Measurements from ENCODE around the gene HDAC11.

HDAC11 gene

GRCh38 chr3:13514639-13515435, 34.7 kb downstream of the HDAC11 start:
- no peaks in the 10 kb centered on the region for H3K9me3 ChIP-seq (ENCODE audit: low read depth, low read length)
- H3K4me3 ChIP-seq, result no peak overlapping the region
- TF ChIP-seq EZH2 (IDR thresholded peaks at IDR 0.05) (no peak), POLR2AphosphoS5 (IDR thresholded peaks at IDR 0.05; ENCODE audit: borderline replicate concordance, low read depth, low read length) (no peak), FOXP2 (optimal IDR thresholded peaks at IDR 0.05; ENCODE audit: control extremely low read depth, extremely low read length, insufficient read depth) (no peak)
- no peak overlapping the region for H3K27ac ChIP-seq
- no peak overlapping the region for H3K9ac ChIP-seq (ENCODE audit: insufficient read length)
- no peak for DNase-seq (ENCODE audit: low read depth, low spot score)
- H3K36me3 ChIP-seq (ENCODE audit: insufficient read depth, low read length), result no peaks in the 10 kb centered on the region

- Histone ChIP-seq H3K9ac (ENCODE audit: insufficient read length) (no peak overlapping the region), H3K9me3 (ENCODE audit: low read depth, low read length) (no peaks in the 10 kb centered on the region), H3K36me3 (ENCODE audit: insufficient read depth, low read length) (no peaks in the 10 kb centered on the region), H3K4me3 (no peak overlapping the region), H3K27ac (no peak overlapping the region)
- TF ChIP-seq FOXP2 (optimal IDR thresholded peaks at IDR 0.05; ENCODE audit: control extremely low read depth, extremely low read length, insufficient read depth) (no peak), EZH2 (IDR thresholded peaks at IDR 0.05) (no peak), POLR2AphosphoS5 (IDR thresholded peaks at IDR 0.05; ENCODE audit: borderline replicate concordance, low read depth, low read length) (no peak)
- no peak for DNase-seq (ENCODE audit: low read depth, low spot score)
Measured at GRCh38 chr3:13515786-13516759, 36.0 kb downstream of the HDAC11 start.

DNA sequence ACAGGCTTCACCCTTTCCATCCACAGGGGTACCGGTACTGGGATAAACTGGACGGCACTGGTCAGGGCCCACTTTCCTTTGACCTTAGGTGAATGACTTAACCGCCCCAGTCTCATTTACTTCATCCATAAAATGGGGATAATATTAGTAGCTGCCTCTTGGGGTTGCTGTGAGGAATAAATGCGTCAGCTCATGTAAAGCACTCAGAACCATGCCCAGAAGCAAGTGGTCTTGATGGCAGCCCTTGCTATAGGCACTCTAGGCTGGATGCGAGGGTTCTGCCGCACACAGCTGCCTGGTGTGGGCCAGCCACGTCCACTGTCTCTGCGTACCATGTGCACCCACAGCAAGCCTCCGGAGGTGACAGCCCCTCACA, 36.6 kb downstream of the HDAC11 start:
- no peak for DNase-seq (ENCODE audit: low read depth, low spot score)
- Histone ChIP-seq H3K4me3 (no peak overlapping the region), H3K27ac (no peak overlapping the region), H3K36me3 (ENCODE audit: insufficient read depth, low read length) (no peaks in the 10 kb centered on the region), H3K9me3 (ENCODE audit: low read depth, low read length) (no peaks in the 10 kb centered on the region), H3K9ac (ENCODE audit: insufficient read length) (no peak overlapping the region)
- TF ChIP-seq EZH2 (IDR thresholded peaks at IDR 0.05) (no peak), FOXP2 (optimal IDR thresholded peaks at IDR 0.05; ENCODE audit: control extremely low read depth, extremely low read length, insufficient read depth) (no peak), POLR2AphosphoS5 (IDR thresholded peaks at IDR 0.05; ENCODE audit: borderline replicate concordance, low read depth, low read length) (no peak)

GRCh38 chr3:13517253-13517977, 37.3 kb downstream of the HDAC11 start:
- no peak for DNase-seq (ENCODE audit: low read depth, low spot score)
- Histone ChIP-seq H3K9me3 (ENCODE audit: low read depth, low read length) (no peaks in the 10 kb centered on the region), H3K36me3 (ENCODE audit: insufficient read depth, low read length) (no peaks in the 10 kb centered on the region), H3K9ac (ENCODE audit: insufficient read length) (no peak overlapping the region), H3K27ac (no peak overlapping the region), H3K4me3 (no peak overlapping the region)
- TF ChIP-seq POLR2AphosphoS5 (IDR thresholded peaks at IDR 0.05; ENCODE audit: borderline replicate concordance, low read depth, low read length) (no peak), FOXP2 (optimal IDR thresholded peaks at IDR 0.05; ENCODE audit: control extremely low read depth, extremely low read length, insufficient read depth) (no peak), EZH2 (IDR thresholded peaks at IDR 0.05) (no peak)

DNA sequence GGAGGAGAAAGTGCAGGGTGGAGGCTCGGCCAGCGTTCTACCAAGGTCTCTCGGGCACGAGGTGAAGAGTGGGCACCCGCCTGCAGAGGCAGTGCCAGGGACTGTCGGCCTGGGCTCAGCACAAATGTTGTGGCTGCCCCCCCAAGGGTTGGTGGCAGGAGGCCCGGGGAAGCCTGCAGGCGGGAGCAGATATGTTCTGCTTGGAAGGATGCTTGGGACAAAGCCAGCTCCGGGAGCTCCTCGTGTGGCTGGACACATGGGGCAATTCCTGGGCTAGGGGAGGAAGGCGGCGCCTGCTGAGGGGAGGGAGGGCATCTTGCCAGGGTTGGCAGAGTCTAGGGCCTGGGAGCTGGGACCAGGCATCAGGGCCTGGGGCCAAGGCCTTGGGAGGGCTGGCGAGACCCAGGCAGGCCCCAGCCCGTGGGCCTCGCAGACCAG, 38.4 kb downstream of the HDAC11 start:
- no peak for DNase-seq (ENCODE audit: low read depth, low spot score)
- no peaks in the 10 kb centered on the region for H3K9me3 ChIP-seq (ENCODE audit: low read depth, low read length)
- H3K9ac ChIP-seq (ENCODE audit: insufficient read length), result no peak overlapping the region
- no peak overlapping the region for H3K4me3 ChIP-seq
- H3K36me3 ChIP-seq (ENCODE audit: insufficient read depth, low read length), result no peaks in the 10 kb centered on the region
- H3K27ac ChIP-seq, result no peak overlapping the region
- no peak for TF ChIP-seq EZH2 (IDR thresholded peaks at IDR 0.05)
- TF ChIP-seq FOXP2 (optimal IDR thresholded peaks at IDR 0.05; ENCODE audit: control extremely low read depth, extremely low read length, insufficient read depth), result no peak
- no peak for TF ChIP-seq POLR2AphosphoS5 (IDR thresholded peaks at IDR 0.05; ENCODE audit: borderline replicate concordance, low read depth, low read length)

- Histone ChIP-seq H3K9me3 (ENCODE audit: low read depth, low read length) (no peaks in the 10 kb centered on the region), H3K9ac (ENCODE audit: insufficient read length) (no peak overlapping the region), H3K36me3 (ENCODE audit: insufficient read depth, low read length) (no peaks in the 10 kb centered on the region), H3K27ac (no peak overlapping the region), H3K4me3 (no peak overlapping the region)
- TF ChIP-seq EZH2 (IDR thresholded peaks at IDR 0.05), result no peak
- TF ChIP-seq POLR2AphosphoS5 (IDR thresholded peaks at IDR 0.05; ENCODE audit: borderline replicate concordance, low read depth, low read length), result no peak
- DNase-seq (ENCODE audit: low read depth, low spot score), result no peak
Measured at GRCh38 chr3:13519006-13519791, 39.1 kb downstream of the HDAC11 start.

DNA sequence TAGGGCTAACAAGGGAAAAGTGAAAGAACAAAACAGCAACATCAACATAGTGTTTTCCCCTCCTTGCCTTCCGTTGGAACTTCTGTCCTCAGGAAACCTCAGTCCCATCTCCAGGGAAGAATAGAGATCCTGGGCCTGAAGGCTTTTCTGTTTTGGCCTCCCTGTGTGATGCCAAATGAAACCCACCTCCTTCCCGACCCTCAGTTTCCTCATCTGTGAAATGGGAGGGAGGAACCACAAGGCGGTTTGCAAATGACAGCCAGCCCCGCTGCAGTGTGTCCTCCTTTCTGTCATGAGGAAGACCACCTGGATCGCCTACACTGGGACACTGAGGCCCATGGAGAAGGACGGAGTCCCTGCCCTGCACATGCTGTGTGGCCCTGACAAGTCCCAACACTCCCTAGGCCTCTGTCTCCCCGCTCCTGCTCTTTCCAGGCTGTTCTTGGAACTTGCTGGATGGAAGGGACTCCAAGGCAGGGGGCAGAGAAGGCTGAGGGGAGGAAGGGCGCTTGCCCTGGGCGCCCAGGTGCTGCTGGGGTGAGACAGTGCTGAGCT, 40.3 kb downstream of the HDAC11 start:
- DNase-seq (ENCODE audit: low read depth, low spot score), result no peak
- no peaks in the 10 kb centered on the region for H3K36me3 ChIP-seq (ENCODE audit: insufficient read depth, low read length)
- H3K9ac ChIP-seq (ENCODE audit: insufficient read length), result no peak overlapping the region
- no peak overlapping the region for H3K4me3 ChIP-seq
- no peaks in the 10 kb centered on the region for H3K9me3 ChIP-seq (ENCODE audit: low read depth, low read length)
- no peak overlapping the region for H3K27ac ChIP-seq
- TF ChIP-seq FOXP2 (optimal IDR thresholded peaks at IDR 0.05; ENCODE audit: control extremely low read depth, extremely low read length, insufficient read depth), result no peak
- TF ChIP-seq POLR2AphosphoS5 (IDR thresholded peaks at IDR 0.05; ENCODE audit: borderline replicate concordance, low read depth, low read length), result no peak
- no peak for TF ChIP-seq EZH2 (IDR thresholded peaks at IDR 0.05)
